ENCODE measurements around the gene PRAMEF20. TPM values are rescaled to one million over a fixed set of nuclear protein-coding genes. Genes with fewer than 3 reads are reported as not detected.
A peak's percentile ranks its signal among the peaks of the same experiment; 100 is the strongest.
"Not testable (repeated sequence)": the region's sequence is repeated elsewhere in the genome, so short reads cannot be mapped to it uniquely, and the experiment has no call there.

Gene PRAMEF20
- polyA plus RNA-seq: not detected

DNA sequence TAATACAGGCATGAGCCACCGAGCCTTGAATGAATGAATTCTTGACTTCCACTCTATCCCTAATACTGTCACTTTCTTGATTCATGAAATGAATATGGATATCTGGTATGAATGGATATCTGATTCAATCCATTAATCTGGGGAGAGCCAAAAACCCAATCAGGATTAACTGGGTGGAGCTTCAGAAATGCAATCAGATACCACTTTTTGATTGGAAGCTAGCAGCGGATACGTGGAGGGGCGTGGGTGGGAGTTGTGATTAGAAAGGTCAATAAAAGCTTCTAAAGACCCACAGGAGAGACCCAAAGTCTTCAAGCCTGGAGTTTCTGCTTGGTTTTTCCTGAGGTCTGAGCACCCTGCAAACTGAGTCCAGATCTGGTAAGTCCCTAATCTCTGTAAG is at the start of gene PRAMEF20:
Gene PRAMEF20, plus strand, starts transcription at position 301 of the 400 bp plus-strand sequence. CDS start 5,905 bp downstream, outside the sequence.
- peak within 1 kb of the TSS in 1 of 4 donors; percentile 52 for H3K4me3 Mint-ChIP-seq
- H3K27ac Mint-ChIP-seq, H3K36me3 Mint-ChIP-seq, H3K9me3 Mint-ChIP-seq, H3K4me1 Mint-ChIP-seq, H3K27me3 Mint-ChIP-seq: not testable (repeated sequence)

DNA sequence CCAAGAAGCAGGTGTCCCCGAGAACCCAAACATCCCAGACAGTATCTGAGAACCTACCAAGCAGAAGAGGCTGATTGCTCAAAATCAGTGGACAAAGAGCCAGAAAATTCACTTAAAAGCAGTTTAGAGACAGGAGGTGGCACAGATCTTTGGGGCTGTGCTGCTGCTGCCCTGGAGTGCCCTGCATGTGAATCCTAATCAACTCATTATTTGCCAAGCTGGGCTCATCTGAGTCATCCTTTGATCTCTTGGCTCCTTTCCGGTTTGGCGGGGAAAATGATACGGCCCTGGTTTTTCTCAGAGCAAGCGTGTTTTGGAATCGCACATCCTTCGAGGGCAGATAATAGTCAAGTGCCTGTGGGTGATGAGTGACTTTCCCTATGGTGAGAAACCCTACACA is 47.9 kb upstream of the PRAMEF20 start:
- H3K36me3 Mint-ChIP-seq, H3K27ac Mint-ChIP-seq, H3K4me3 Mint-ChIP-seq, H3K9me3 Mint-ChIP-seq, H3K4me1 Mint-ChIP-seq, H3K27me3 Mint-ChIP-seq: not testable (repeated sequence)

DNA sequence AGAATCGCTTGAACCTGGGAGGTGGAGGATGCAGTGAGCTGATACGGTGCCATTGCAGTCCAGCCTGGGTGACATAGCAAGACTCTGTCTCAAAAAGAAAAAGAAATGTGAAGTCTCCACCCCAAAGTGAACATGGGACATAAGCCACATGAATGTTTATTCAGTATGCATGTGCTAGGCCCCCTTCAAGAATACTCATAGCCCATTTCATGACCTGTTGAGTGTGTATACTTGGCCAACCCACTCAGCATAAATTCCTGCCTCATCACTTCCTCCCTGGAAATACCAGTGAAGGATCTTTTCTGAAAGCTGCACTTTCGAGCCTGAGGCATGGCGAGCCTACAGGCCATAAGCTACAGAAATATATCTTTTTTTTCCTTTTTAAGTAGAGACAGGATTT is 45.3 kb upstream of the PRAMEF20 start:
- H3K27ac Mint-ChIP-seq, H3K4me3 Mint-ChIP-seq, H3K4me1 Mint-ChIP-seq, H3K36me3 Mint-ChIP-seq, H3K9me3 Mint-ChIP-seq, H3K27me3 Mint-ChIP-seq: not testable (repeated sequence)

DNA sequence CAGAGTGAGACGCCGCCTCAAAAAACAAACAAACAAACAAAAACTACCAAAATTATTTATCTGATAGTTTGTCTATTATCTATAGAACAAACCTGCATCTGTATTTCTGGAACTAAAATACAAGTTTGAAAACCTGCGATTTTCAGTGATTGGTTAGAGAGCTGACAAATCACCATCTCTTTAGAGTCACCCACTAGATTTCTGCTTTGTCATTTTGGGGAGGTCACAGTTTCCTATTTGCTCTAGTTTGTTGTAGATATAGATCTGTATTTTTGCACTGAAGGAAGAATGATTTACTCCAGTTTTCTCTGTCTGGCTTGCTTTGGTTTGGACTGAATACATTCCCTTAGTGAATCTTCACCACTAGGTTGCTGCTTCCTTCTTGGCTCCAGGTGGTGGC is 43.7 kb upstream of the PRAMEF20 start:
- not testable (repeated sequence) for H3K9me3 Mint-ChIP-seq, H3K27ac Mint-ChIP-seq

DNA sequence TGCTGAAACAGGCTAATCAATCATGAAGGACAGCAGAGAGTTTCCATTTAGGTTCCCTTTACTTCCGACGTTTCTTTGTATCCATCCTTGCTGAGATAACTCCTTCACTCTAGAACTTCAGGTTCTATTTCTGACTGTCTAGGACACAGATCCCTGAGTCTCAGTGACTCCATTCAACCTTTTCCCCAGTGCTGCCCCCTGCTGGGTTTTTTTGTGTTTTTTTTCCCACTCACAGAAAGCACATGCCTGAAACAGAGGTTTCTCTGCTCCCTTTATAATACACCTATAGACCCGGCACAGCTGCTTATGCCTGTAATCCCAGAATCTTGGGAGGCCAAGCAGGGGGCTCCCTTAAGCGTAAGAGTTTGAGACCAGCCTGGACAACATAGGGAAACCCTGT is 41.7 kb upstream of the PRAMEF20 start:
- H3K4me1 Mint-ChIP-seq, H3K36me3 Mint-ChIP-seq, H3K4me3 Mint-ChIP-seq, H3K27ac Mint-ChIP-seq, H3K27me3 Mint-ChIP-seq, H3K9me3 Mint-ChIP-seq: not testable (repeated sequence)

More for the DNA sequence above, 43.7 kb upstream of the PRAMEF20 start:
- H3K36me3 Mint-ChIP-seq, H3K4me1 Mint-ChIP-seq, H3K27me3 Mint-ChIP-seq, H3K4me3 Mint-ChIP-seq: not testable (repeated sequence)

DNA sequence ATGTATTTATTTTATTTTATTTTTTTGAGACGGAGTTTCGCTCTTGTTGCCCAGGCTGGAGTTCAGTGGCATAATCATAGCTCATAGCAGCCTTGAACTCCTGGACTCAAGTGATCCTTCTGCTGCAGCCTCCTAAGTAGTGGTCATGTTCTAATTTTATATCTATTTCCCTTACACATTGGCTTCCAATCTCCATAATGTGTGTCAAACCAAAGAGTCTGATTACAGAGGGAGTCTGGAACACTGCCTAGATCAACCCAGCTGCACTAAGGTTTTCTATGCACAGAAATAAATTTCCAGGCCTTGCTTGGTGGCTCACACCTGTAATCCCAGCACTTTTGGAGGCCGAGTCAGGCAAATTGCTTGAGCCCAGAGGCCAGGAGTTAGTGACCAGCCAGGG is 31.3 kb upstream of the PRAMEF20 start:
- H3K27ac Mint-ChIP-seq, H3K36me3 Mint-ChIP-seq, H3K27me3 Mint-ChIP-seq, H3K4me1 Mint-ChIP-seq, H3K9me3 Mint-ChIP-seq, H3K4me3 Mint-ChIP-seq: not testable (repeated sequence)

DNA sequence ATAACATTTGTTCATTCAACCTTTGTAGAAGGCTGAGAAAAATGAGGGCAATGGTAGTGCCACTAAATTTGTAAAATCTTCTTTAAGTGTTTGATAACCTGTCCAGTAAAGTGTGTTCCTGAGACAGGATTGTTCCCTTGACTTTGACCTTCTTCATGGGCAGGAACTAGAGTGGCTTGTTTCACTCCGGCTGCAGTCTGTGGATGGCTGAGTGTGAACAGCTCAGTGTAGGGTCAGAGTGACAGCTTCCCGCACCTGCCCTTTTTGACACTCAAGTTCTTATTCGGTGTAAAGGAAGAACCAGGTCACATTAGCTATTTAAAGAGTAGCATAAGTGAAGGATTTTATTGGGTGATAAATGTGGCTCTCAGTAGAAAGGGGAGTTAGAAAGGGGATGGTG is 29.9 kb upstream of the PRAMEF20 start:
- H3K36me3 Mint-ChIP-seq, H3K9me3 Mint-ChIP-seq, H3K4me3 Mint-ChIP-seq, H3K27ac Mint-ChIP-seq, H3K27me3 Mint-ChIP-seq, H3K4me1 Mint-ChIP-seq: not testable (repeated sequence)

DNA sequence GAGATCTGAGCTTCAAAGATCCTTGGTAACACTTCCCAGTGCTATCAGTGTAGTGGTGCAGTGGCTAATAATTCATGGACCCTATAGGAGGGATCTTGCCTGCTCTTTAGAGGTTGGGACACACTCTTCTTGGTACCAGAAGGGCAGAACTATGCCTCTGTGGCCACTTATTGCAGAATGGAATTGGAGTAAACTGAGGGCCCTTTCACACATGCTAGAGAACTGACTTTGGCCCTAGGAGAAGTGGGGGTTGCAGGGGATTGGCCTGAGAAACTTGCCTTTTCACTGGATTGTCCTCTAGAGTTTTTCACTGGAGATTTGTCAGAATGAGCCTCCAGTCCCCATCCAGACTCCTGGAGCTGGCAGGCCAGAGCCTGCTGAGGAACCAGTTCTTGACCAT is 20.9 kb upstream of the PRAMEF20 start, which contains the start of gene PRAMEF17:
Gene PRAMEF17, plus strand, starts transcription at position 301 of the 400 bp plus-strand sequence. Its CDS starts 26 bp downstream, at position 327.
- not testable (repeated sequence) for H3K4me1 Mint-ChIP-seq, H3K36me3 Mint-ChIP-seq, H3K27ac Mint-ChIP-seq, H3K27me3 Mint-ChIP-seq, H3K4me3 Mint-ChIP-seq, H3K9me3 Mint-ChIP-seq

DNA sequence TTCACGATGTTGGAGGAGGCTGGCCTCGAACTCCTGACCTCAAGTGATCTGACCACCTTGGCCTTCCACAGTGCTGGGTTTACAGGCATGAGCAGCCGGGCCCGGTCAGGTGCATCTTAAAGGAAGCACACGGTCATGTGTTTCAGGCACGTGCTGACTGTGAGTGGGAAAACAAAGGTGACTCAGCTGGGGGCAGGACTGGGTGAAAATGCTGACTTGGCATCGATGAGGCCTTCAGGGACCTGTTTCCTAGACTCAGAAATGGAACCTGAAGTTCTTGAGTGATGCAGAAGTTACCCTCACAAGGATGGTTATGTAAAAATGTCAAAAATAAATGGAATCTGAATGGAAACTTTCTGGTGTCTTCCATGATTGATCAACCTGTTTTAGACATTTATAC is 17.2 kb upstream of the PRAMEF20 start:
- not testable (repeated sequence) for H3K4me3 Mint-ChIP-seq, H3K27ac Mint-ChIP-seq, H3K4me1 Mint-ChIP-seq, H3K36me3 Mint-ChIP-seq, H3K27me3 Mint-ChIP-seq, H3K9me3 Mint-ChIP-seq

DNA sequence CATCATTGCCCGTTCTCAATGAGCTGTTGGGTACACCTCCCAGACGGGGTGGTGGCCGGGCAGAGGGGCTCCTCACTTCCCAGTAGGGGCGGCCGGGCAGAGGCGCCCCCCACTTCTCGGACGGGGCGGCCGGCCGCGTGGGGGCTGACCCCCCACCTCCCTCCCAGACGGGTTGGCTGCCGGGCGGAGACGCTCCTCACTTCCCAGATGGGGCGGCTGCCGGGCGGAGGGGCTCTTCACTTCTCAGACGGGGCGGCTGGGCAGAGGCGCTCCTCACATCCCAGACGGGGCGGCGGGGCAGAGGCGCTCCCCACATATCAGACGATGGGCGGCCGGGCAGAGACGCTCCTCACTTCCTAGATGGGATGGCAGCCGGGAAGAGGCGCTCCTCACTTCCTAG is 15.5 kb upstream of the PRAMEF20 start:
- not testable (repeated sequence) for H3K27ac Mint-ChIP-seq, H3K27me3 Mint-ChIP-seq, H3K4me3 Mint-ChIP-seq, H3K9me3 Mint-ChIP-seq, H3K4me1 Mint-ChIP-seq, H3K36me3 Mint-ChIP-seq

DNA sequence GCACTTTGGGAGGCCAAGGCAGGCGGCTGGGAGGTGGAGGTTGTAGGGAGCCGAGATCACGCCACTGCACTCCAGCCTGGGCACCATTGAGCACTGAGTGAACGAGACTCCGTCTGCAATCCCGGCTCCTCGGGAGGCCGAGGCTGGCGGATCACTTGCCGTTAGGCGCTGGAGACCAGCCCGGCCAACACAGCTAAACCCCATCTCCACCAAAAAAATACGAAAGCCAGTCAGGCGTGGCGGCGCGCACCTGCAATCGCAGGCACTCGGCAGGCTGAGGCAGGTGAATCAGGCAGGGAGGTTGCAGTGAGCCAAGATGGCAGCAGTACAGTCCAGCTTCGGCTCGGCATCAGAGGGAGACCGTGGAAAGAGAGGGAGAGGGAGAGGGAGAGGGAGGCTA is 14.9 kb upstream of the PRAMEF20 start:
- not testable (repeated sequence) for H3K4me1 Mint-ChIP-seq, H3K27me3 Mint-ChIP-seq, H3K36me3 Mint-ChIP-seq, H3K27ac Mint-ChIP-seq, H3K4me3 Mint-ChIP-seq, H3K9me3 Mint-ChIP-seq

DNA sequence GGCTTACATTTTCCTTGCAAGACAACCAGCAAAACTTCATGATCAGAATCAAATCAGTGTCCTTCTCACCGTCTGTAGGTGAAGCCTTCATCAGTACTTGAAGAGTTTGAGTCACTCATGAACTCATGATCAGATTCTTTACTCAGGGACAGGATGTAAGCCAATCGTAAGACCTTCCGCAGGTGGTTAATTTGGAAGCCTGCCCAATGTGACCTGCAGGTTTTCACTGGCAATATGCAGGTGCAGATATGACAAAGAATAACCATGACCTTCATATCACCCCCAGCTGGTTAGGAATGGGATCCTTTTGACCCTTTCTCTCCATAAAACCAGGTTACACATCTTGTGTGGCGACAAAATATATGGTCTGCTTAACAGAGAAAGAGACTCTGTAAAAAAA is 2.4 kb upstream of the PRAMEF20 start:
- Mint-ChIP-seq H3K4me1 (no peaks in the 10 kb centered on the region), H3K27ac (no peak overlapping the region), H3K9me3 (peaks cover 1 to 4% (median 3%) of the 10 kb centered on the region in 3 donors)

DNA sequence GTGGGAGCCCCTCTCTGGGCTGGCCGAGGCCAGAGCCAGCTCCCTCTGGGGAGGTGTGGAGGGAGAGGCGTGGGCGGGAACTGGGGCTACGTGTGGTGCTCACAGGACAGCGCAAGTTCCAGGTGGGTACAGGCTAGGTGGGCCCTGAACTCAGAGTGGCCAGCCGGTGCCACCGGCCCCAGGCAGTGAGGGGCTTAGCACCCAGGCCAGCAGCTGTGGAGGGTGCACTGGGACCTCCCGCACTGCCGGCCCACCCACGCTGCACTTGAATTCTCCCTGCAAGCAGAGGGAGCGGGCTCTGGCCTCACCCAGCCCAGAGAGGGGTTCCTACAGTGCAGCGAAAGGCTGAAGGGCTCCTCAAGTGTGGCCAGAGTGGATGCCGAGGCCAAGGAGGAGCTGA is 20.2 kb downstream of the PRAMEF20 start:
- H3K36me3 Mint-ChIP-seq: peaks cover 1% of the 10 kb centered on the region
- no peak overlapping the region for H3K27ac Mint-ChIP-seq
- no peaks in the 10 kb centered on the region for H3K4me1 Mint-ChIP-seq
- no peaks in the 10 kb centered on the region for H3K9me3 Mint-ChIP-seq
- H3K4me3 Mint-ChIP-seq: no peak overlapping the region
- peaks cover 5% of the 10 kb centered on the region for H3K27me3 Mint-ChIP-seq

More for the DNA sequence above, 2.4 kb upstream of the PRAMEF20 start:
- H3K4me3 Mint-ChIP-seq: no peak overlapping the region
- no peaks in the 10 kb centered on the region for H3K27me3 Mint-ChIP-seq
- no peaks in the 10 kb centered on the region for H3K36me3 Mint-ChIP-seq

DNA sequence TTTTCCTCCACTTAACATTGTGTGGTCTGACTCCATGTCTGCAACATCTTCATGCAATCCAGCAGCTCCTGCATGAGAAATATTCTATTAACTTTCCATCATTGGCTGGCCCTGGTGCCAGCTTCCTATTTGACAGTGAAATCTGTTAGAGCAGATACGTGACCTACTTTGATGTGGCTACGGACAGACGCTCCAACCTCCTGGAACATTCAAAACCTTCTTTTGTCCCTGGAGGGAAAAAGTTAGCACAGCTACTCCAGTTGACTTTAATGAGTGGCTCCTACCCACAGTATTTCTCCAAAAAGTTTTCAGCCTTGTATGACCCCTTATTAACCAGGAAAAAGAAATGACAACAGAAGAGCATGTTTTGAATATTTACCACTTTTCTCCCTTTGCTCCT is 22.0 kb downstream of the PRAMEF20 start:
- Mint-ChIP-seq H3K4me3 (no peak overlapping the region), H3K36me3 (peaks cover 1% of the 10 kb centered on the region), H3K4me1 (no peaks in the 10 kb centered on the region), H3K9me3 (no peaks in the 10 kb centered on the region), H3K27ac (no peak overlapping the region), H3K27me3 (peaks cover 8% of the 10 kb centered on the region)

DNA sequence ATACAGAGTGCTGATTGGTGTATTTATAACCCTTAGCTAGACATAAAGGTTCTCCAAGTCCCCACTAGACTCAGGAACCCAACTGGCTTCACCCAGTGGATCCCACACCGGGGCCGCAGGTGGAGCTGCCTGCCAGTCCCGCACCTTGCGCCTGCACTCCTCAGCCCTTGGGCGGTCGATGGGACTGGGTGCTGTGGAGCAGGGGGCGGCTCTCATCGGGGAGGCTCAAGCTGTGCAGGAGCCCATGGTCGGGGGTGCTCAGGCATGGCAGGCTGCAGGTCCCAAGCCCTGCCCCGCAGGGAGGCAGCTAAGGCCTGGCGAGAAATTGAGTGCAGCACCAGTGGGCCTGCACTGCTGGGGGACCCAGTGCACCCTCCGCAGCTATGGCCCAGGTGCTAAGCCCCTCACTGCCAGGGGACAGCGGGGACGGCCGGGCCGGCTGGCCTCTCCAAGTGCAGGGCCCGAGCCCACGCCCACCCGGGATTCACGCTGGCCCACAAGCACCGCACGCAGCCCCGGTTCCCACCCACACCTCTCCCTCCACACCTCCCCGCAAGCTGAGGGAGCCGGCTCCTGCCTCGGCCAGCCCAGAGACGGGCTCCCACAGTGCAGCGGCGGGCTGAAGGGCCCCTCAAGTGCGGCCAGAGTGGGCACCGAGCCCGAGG is 23.6 kb downstream of the PRAMEF20 start:
- not testable (repeated sequence) for H3K4me1 Mint-ChIP-seq, H3K36me3 Mint-ChIP-seq, H3K9me3 Mint-ChIP-seq, H3K4me3 Mint-ChIP-seq, H3K27me3 Mint-ChIP-seq, H3K27ac Mint-ChIP-seq

DNA sequence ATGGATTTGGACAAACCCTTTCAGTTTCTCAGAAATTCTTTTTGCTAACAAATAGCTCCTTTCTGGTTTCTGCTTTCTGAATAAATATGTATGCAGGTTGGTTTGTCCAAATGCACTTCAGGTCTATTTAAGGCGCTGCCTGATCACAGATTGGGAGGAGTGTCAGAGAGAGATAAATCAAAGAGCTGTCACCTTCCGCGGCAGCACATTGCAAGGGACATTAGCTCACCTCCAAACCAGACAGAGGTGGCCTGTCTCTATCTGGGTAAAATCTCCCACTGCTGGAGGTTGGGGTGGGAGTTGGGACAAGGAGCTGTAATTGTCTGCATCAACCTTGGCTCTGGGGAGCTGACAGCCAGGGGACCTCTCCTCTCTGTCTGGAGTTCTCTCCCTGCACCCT is 25.2 kb downstream of the PRAMEF20 start:
- Mint-ChIP-seq H3K4me3 (no peak overlapping the region), H3K27ac (no peak overlapping the region), H3K36me3 (peaks cover 2% of the 10 kb centered on the region), H3K9me3 (no peaks in the 10 kb centered on the region), H3K27me3 (peaks cover 5% of the 10 kb centered on the region), H3K4me1 (no peaks in the 10 kb centered on the region)

All from IgD-negative memory B cell (primary cell).